Left forelimb (tissue), 1 donor: ENCODE data around the gene CDK9.

Source experiments
- DNase-seq: peaks from one replicate; pipeline ENCODE4 v3.0.0-alpha.2; 2018; ENCODE audit warnings: low spot score

The CDK9 gene

GRCh38 chr9:127803507-127804352 is 17.9 kb downstream of the CDK9 start:
- no peak for DNase-seq

- no peak for DNase-seq
These were observed 19.8 kb downstream of the CDK9 start for GRCh38 chr9:127805620-127806019.

DNA sequence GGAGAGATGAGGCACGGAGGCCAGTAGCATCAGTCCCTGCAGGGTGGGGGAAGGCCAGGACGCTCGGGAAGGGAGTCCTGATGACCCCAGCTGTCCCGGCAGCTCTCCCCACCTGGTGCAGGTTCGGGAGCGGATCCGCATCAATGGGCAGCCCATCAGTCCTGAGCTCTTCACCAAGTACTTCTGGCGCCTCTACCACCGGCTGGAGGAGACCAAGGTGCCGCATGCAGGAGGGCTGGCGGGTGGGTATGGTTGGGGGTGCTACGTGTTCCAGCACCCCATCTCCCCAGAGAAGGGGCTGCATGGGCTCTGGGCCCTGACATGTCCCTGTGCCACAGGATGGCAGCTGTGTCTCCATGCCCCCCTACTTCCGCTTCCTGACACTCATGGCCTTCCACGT is 21.0 kb downstream of the CDK9 start:
- no peak for DNase-seq

DNA sequence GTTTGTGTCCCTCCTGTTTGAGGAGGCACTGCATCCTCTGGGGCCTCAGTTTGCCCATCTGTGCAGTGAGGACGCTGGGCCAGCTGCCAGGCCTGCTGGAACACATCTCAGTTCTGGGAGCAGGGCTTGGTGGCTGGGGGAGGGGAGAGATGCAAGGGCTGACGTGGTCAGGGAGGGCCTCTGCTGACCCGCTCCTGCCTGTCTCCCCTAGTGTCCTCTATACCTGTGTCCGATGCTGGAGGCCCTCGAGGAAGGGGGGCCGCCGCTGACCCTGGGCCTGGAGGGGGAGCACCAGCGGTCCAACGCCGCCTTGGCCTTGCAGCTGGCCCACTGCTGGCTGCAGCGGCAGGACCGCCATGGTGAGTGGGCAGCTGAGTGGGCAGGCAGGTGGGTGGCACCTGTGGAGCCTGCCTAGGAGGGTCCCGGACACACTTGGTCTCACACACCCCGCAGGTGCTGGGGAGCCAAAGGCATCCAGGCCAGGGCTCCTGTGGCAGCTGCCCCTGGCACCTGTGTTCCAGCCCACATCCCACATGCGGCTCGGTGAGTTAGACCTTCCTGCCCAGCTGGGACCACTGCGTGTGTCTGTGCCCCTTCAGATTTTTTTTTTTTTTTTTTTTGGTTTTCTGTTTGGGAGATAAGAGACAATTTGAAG is 22.6 kb downstream of the CDK9 start:
- DNase-seq, result no peak

GRCh38 chr9:127809002-127809539 is 23.2 kb downstream of the CDK9 start:
- no peak for DNase-seq

GRCh38 chr9:127809540-127810377 is 23.9 kb downstream of the CDK9 start:
- DNase-seq, result no peak

- no peak for DNase-seq
These were observed 24.7 kb downstream of the CDK9 start for GRCh38 chr9:127810378-127811187.

DNA sequence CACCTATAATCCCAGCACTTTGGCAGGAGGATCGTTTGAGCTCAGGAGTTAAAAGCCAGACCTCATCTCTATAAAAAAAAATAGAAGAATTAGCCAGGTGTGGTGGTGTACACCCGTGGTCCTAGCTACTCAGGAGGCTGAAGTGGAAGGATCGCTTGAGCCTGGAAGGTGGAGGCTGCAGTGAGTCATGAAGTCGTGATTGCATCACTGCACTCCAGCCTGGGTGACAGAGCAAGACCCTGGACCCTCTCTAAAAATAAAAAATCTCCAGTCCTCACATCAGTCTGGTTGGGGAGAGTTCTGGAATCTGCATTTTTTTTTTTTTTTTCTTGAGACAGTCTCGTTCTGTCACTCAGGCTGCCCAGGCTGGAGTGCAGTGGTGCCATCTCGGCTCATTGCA is 26.2 kb downstream of the CDK9 start:
- DNase-seq, result no peak

GRCh38 chr9:127812936-127813675 is 27.3 kb downstream of the CDK9 start:
- no peak for DNase-seq

GRCh38 chr9:127813686-127814226 is 27.9 kb downstream of the CDK9 start:
- DNase-seq, result no peak

DNA sequence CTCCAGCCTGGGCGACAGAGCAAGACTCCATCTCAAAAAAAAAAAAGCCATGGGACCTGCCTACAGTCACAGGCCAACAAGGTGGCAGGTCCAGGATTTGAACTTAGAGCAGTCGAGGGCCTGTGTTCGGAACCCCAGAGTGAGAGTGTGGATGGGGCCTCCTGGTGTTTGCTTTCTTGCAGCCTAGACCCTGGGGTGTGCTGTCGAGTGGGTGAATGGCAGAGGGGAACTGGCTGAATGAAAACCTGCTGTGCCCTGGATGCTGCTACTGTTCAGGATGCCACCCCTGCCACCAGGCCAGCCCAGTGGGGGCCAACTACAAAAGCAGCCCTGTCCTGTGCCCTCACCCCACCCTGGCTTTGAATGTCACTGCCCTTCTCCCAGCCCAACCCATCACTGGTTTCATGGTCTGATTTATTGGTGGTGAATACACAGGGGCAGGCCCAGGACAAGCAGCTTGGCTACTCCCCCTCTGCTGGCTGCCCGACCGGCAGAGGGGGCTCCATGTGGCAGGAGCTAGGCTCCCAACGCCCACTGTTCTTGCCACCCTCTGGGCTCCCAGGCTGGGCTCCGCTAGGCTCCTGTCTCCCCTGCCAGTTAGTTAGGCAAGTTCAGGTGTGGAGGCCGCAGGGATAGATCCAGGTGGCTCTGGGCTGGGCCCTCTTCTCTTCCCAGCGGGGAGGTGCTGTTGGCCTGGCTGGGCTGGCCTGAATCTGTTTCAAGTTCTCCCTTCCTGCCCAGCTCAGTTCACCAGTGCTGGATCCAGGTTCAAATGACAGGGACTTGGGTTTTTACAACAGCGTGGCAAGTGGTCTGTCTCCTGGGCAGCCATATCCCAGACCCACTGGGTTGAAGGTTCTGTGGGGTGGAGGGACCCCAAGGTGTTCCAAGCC is 29.0 kb downstream of the CDK9 start:
- DNase-seq, result no peak

GRCh38 chr9:127815512-127816361 is 29.9 kb downstream of the CDK9 start:
- DNase-seq, result no peak

- DNase-seq, result no peak
These were observed 30.5 kb downstream of the CDK9 start for GRCh38 chr9:127816362-127816725.

DNA sequence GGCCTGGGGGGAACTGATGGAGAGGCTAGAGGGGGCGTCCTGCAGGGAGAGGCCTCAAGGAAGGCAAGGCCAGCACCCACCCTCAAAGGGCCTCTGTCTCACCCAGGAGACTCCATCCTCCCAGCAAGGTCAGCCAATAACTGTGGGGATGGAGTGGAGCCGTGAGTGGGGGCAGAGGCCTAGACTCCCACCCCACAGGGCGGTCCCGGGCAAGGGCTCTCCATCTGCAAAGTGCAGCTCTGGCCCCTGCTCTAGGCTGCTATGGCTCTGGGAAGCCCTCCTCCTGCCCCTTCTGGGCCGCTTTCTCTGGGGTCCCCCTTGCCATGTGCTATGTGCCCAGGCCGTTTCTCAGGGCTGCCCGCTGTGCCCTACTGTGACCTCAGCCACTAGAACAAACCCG is 30.9 kb downstream of the CDK9 start:
- no peak for DNase-seq

DNA sequence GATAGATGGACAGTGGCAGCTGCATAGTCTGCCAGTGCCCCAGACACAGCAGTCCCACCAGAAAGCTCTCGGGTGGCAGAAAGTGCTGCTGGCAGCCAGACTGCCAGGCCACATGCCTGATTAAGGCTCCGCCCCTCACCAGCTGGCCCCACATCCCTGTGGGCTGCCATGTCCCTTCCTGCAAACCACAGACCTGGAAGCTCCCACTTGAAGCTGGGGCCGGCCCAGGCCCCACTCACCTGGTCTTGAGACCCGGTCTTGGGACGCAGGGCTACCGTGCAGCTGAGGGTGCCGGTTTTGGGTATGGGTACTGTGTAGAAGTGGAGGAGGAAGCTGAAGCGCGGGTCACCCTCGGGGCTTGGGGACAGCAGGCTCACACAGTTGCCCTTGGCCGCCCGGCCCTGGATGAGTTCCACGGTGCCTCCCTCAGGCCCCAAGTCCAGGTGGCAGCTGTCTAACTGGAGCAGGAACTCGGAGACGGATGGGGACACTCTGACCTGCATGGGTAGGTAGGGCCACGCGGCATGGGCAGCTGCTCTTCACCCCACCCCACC is 32.1 kb downstream of the CDK9 start:
- no peak for DNase-seq

GRCh38 chr9:127818574-127818973 is 32.7 kb downstream of the CDK9 start:
- no peak for DNase-seq

DNA sequence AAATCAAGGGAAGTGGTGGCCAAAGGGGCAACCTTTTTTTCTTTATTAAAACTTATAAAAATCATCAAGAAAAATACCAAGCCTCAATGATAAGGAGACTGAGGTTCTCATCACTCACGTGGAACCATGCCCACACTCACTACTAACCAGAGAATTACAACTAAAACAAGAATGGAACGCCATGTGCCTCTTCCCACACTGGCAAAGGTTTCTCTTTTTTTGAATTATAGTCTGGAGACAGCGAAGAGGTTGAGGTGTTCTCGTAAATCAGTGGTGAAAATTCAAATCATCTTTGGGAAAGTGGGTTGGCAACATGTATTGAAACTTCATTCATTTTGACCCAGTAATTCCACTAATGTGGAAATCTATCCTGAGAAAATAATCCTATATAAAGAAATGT is 36.3 kb downstream of the CDK9 start:
- DNase-seq, result no peak

GRCh38 chr9:127825319-127826051 is 39.7 kb downstream of the CDK9 start:
- no peak for DNase-seq
